Activated T-cell treated with anti-CD3 and anti-CD28 coated beads, Interleukin-2, amount 50 U/mL, for 4 hours (primary cell): ENCODE data around the gene NDUFA13. TPM values are rescaled to one million over a fixed set of nuclear protein-coding genes. Genes with fewer than 3 reads are reported as not detected.

ENCODE experiments used
- ATAC-seq, 2 donors: fragments of 200-7000 bp; cut with Tn5 transposase; one replicate each; pipeline ENCODE4 v1.10.0; 2021
- DNase-seq: peaks from one replicate; pipeline ENCODE4 v3.0.0-alpha.2; 2020
- H3K27me3 Mint-ChIP-seq: one replicate; pipeline ENCODE4 v1.8.0; 2021; ENCODE audit warnings: low read depth, mixed read lengths
- H3K36me3 Mint-ChIP-seq: one replicate; pipeline ENCODE4 v1.8.0; 2022; ENCODE audit warnings: mixed read lengths; ENCODE audit not compliant: insufficient read depth
- H3K4me1 Mint-ChIP-seq: one replicate; pipeline ENCODE4 v1.8.0; 2021; ENCODE audit warnings: low read depth, mixed read lengths
- H3K4me3 Mint-ChIP-seq: one replicate; pipeline ENCODE4 v1.8.0; 2021; ENCODE audit warnings: mild to moderate bottlenecking, moderate library complexity, mixed read lengths
- H3K9me3 Mint-ChIP-seq: one replicate; pipeline ENCODE4 v1.8.0; 2021; ENCODE audit warnings: mixed read lengths
- total RNA-seq, 3 donors: library from RNA; stranded (reverse); gene quantifications; one replicate each; pipeline ENCODE4 v1.2.1, GENCODE V29; 2021

Gene NDUFA13
- total RNA-seq, 3 donors from 2014 or later: 431 to 445 (median 436) TPM

GRCh38 chr19:19540715-19541515, 24.9 kb downstream of the NDUFA13 start:
- no peaks in the 10 kb centered on the region for H3K36me3 Mint-ChIP-seq
- peak; percentile 70 for DNase-seq
- peak overlapping the region; percentile 62 for H3K4me3 Mint-ChIP-seq
- peaks cover 28% of the 10 kb centered on the region for H3K4me1 Mint-ChIP-seq
- peaks cover 5% of the 10 kb centered on the region for H3K27me3 Mint-ChIP-seq
- peak; percentile 82 to 85 for ATAC-seq
- H3K9me3 Mint-ChIP-seq: no peaks in the 10 kb centered on the region

GRCh38 chr19:19541616-19542015, 25.6 kb downstream of the NDUFA13 start:
- no peak for ATAC-seq
- peak overlapping the region; percentile 52 for H3K4me3 Mint-ChIP-seq
- no peaks in the 10 kb centered on the region for H3K9me3 Mint-ChIP-seq
- peaks cover 28% of the 10 kb centered on the region for H3K4me1 Mint-ChIP-seq
- no peaks in the 10 kb centered on the region for H3K36me3 Mint-ChIP-seq
- peak; percentile 34 for DNase-seq
- peaks cover 5% of the 10 kb centered on the region for H3K27me3 Mint-ChIP-seq

GRCh38 chr19:19542507-19542906, 26.5 kb downstream of the NDUFA13 start:
- ATAC-seq (no peak), DNase-seq (no peak)
- Mint-ChIP-seq H3K4me3 (no peak overlapping the region), H3K36me3 (no peaks in the 10 kb centered on the region), H3K9me3 (no peaks in the 10 kb centered on the region), H3K27me3 (peaks cover 5% of the 10 kb centered on the region), H3K4me1 (peaks cover 28% of the 10 kb centered on the region)

- Mint-ChIP-seq H3K4me3 (no peak overlapping the region), H3K36me3 (no peaks in the 10 kb centered on the region), H3K4me1 (peaks cover 24% of the 10 kb centered on the region), H3K9me3 (no peaks in the 10 kb centered on the region), H3K27me3 (peaks cover 5% of the 10 kb centered on the region)
- ATAC-seq (no peak), DNase-seq (no peak)
These were observed 27.1 kb downstream of the NDUFA13 start for GRCh38 chr19:19543101-19543500.

- no peaks in the 10 kb centered on the region for H3K9me3 Mint-ChIP-seq
- peaks cover 21% of the 10 kb centered on the region for H3K4me1 Mint-ChIP-seq
- DNase-seq (no peak), ATAC-seq (no peak)
- peaks cover 4% of the 10 kb centered on the region for H3K27me3 Mint-ChIP-seq
- H3K36me3 Mint-ChIP-seq: no peaks in the 10 kb centered on the region
- no peak overlapping the region for H3K4me3 Mint-ChIP-seq
These were observed 27.6 kb downstream of the NDUFA13 start for GRCh38 chr19:19543640-19544039.

GRCh38 chr19:19544257-19544953, 28.4 kb downstream of the NDUFA13 start:
- ATAC-seq (no peak), DNase-seq (no peak)
- Mint-ChIP-seq H3K9me3 (no peaks in the 10 kb centered on the region), H3K4me3 (no peak overlapping the region), H3K36me3 (no peaks in the 10 kb centered on the region), H3K4me1 (peaks cover 16% of the 10 kb centered on the region), H3K27me3 (no peaks in the 10 kb centered on the region)

GRCh38 chr19:19544954-19545591, 29.0 kb downstream of the NDUFA13 start:
- ATAC-seq (no peak), DNase-seq (no peak)
- no peaks in the 10 kb centered on the region for H3K36me3 Mint-ChIP-seq
- no peaks in the 10 kb centered on the region for H3K27me3 Mint-ChIP-seq
- peaks cover 16% of the 10 kb centered on the region for H3K4me1 Mint-ChIP-seq
- H3K9me3 Mint-ChIP-seq: no peaks in the 10 kb centered on the region
- no peak overlapping the region for H3K4me3 Mint-ChIP-seq

GRCh38 chr19:19545707-19546106, 29.7 kb downstream of the NDUFA13 start:
- H3K9me3 Mint-ChIP-seq: no peaks in the 10 kb centered on the region
- H3K36me3 Mint-ChIP-seq: no peaks in the 10 kb centered on the region
- ATAC-seq (no peak), DNase-seq (no peak)
- peaks cover 13% of the 10 kb centered on the region for H3K4me1 Mint-ChIP-seq
- H3K4me3 Mint-ChIP-seq: no peak overlapping the region
- H3K27me3 Mint-ChIP-seq: no peaks in the 10 kb centered on the region

GRCh38 chr19:19546751-19547162, 30.7 kb downstream of the NDUFA13 start:
- Mint-ChIP-seq H3K4me3 (no peak overlapping the region), H3K36me3 (no peaks in the 10 kb centered on the region), H3K9me3 (no peaks in the 10 kb centered on the region), H3K27me3 (no peaks in the 10 kb centered on the region), H3K4me1 (peaks cover 8% of the 10 kb centered on the region)
- ATAC-seq (no peak), DNase-seq (no peak)

- no peaks in the 10 kb centered on the region for H3K9me3 Mint-ChIP-seq
- no peaks in the 10 kb centered on the region for H3K27me3 Mint-ChIP-seq
- H3K4me3 Mint-ChIP-seq: no peak overlapping the region
- H3K4me1 Mint-ChIP-seq: no peaks in the 10 kb centered on the region
- DNase-seq (no peak), ATAC-seq (no peak)
- H3K36me3 Mint-ChIP-seq: no peaks in the 10 kb centered on the region
These were observed 31.8 kb downstream of the NDUFA13 start for GRCh38 chr19:19547674-19548336.

GRCh38 chr19:19548915-19549759, 33.1 kb downstream of the NDUFA13 start:
- Mint-ChIP-seq H3K27me3 (no peaks in the 10 kb centered on the region), H3K4me3 (no peak overlapping the region), H3K4me1 (no peaks in the 10 kb centered on the region)

GRCh38 chr19:19549804-19550464, 33.9 kb downstream of the NDUFA13 start:
- no peak for ATAC-seq
- H3K4me3 Mint-ChIP-seq: no peak overlapping the region

More at GRCh38 chr19:19548915-19549759, 33.1 kb downstream of the NDUFA13 start:
- no peak for ATAC-seq
- Mint-ChIP-seq H3K36me3 (no peaks in the 10 kb centered on the region), H3K9me3 (no peaks in the 10 kb centered on the region)
- no peak for DNase-seq

GRCh38 chr19:19550485-19550929, 34.5 kb downstream of the NDUFA13 start:
- ATAC-seq: no peak
- no peaks in the 10 kb centered on the region for H3K27me3 Mint-ChIP-seq
- H3K4me1 Mint-ChIP-seq: peaks cover 2% of the 10 kb centered on the region
- no peaks in the 10 kb centered on the region for H3K36me3 Mint-ChIP-seq
- DNase-seq: no peak
- no peak overlapping the region for H3K4me3 Mint-ChIP-seq
- no peaks in the 10 kb centered on the region for H3K9me3 Mint-ChIP-seq

More at GRCh38 chr19:19549804-19550464, 33.9 kb downstream of the NDUFA13 start:
- no peak for DNase-seq
- H3K9me3 Mint-ChIP-seq: no peaks in the 10 kb centered on the region
- H3K27me3 Mint-ChIP-seq: no peaks in the 10 kb centered on the region
- H3K4me1 Mint-ChIP-seq: peaks cover 2% of the 10 kb centered on the region
- H3K36me3 Mint-ChIP-seq: no peaks in the 10 kb centered on the region
